Measurements from ENCODE around the gene TMED10.

Gene TMED10

DNA sequence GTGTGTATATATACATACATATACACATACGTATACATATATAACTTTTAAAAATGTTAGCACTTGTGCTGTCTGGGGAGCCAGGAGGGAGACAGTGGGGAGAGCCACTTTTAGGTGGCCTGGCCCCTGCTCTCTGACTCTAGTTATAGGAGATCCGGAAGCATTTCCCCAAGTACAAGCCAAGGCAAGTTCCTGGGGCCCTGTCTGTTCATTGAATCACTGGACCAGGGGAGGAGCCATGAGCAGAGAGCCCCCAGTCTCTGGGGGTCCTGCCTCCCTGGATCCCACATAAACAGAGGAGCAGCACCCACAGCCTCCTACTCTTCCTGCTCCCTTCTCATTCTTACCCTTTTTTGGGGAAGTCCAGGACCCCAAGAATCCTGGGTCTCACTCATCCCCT is 45.4 kb upstream of the TMED10 start:
- Histone ChIP-seq H3K27ac (no peak overlapping the region), H2AFZ (ENCODE audit: low read depth) (no peak overlapping the region), H3K4me2 (no peak overlapping the region), H3K9ac (no peak overlapping the region), H3K4me3 (IDR thresholded peaks at IDR 0.05; ENCODE audit: insufficient read depth, low read depth, low read length) (no peak overlapping the region), H3K36me3 (ENCODE audit: insufficient read depth) (no peaks in the 10 kb centered on the region), H3K27me3 (ENCODE audit: insufficient read depth, low read depth) (no peaks in the 10 kb centered on the region), H3K4me1 (ENCODE audit: low read depth, poor library complexity, severe bottlenecking) (peaks cover 4% of the 10 kb centered on the region), H3K79me2 (ENCODE audit: insufficient read depth, low read depth) (no peaks in the 10 kb centered on the region), H4K20me1 (ENCODE audit: insufficient read depth) (no peaks in the 10 kb centered on the region)
- no peak for TF ChIP-seq CTCF (conservative IDR thresholded peaks at IDR 0.05; ENCODE audit: low read depth, low read length)

DNA sequence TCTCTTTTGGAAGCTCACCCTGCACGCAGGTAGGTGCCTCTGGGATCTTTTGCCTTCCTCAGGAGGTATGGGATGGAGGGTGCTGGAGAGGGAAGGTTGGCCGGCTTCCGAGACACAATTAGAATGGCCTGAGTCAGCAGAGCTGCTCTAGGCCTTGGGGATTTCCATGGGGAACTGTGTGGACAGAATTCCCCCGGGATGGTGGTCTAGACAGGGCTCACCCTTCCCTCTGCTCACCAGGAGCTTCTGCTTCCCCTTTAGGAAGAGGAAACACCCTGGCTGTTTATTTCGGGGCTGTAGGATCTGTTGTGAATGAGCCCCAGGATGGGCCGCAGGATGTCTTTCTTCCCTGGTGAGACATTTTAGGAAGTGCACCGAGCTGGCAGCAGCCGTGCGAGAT is 43.7 kb upstream of the TMED10 start:
- H2AFZ ChIP-seq (ENCODE audit: low read depth) = no peak overlapping the region
- no peak overlapping the region for H3K4me2 ChIP-seq
- H3K9ac ChIP-seq = no peak overlapping the region
- peaks cover 4% of the 10 kb centered on the region for H3K4me1 ChIP-seq (ENCODE audit: low read depth, poor library complexity, severe bottlenecking)
- TF ChIP-seq CTCF (conservative IDR thresholded peaks at IDR 0.05; ENCODE audit: low read depth, low read length) = no peak
- H3K27me3 ChIP-seq (ENCODE audit: insufficient read depth, low read depth) = no peaks in the 10 kb centered on the region
- H3K27ac ChIP-seq = no peak overlapping the region
- H3K4me3 ChIP-seq (IDR thresholded peaks at IDR 0.05; ENCODE audit: insufficient read depth, low read depth, low read length) = no peak overlapping the region
- H3K79me2 ChIP-seq (ENCODE audit: insufficient read depth, low read depth) = no peaks in the 10 kb centered on the region
- no peaks in the 10 kb centered on the region for H3K36me3 ChIP-seq (ENCODE audit: insufficient read depth)
- H4K20me1 ChIP-seq (ENCODE audit: insufficient read depth) = no peaks in the 10 kb centered on the region

DNA sequence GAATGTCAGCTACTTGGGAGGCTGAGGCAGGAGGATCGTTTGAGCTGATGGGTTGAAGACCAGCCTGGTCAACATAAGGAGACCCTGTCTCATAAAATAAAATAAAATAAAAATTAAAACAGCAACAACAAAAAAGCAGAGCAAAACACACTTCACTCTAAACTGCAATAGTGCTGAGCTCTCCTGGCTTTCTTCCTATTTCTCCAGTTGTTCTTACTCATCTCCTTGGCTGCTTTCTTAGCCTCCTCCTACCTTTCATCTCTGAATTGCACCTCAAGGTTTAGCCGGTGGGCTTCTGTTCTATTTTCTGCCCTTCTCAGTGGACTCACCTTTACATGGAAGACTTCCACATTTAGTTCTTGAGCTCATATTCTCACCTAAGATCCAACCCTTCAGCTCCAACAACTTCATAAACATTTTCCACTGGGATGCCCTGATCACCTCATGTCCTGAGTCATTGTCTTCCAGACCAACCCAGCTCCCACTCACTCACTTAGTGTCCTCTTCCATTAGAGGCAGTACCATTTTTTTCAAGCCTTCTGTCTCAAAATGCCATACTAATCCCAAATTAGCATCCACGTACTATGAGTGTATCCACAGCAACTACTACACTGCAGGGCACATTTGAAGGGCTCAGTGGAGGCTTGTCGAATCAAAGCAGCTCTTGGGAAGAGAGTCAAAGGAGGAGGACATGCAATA is 41.2 kb upstream of the TMED10 start:
- Histone ChIP-seq H3K4me2 (no peak overlapping the region), H3K36me3 (ENCODE audit: insufficient read depth) (no peaks in the 10 kb centered on the region), H3K27me3 (ENCODE audit: insufficient read depth, low read depth) (no peaks in the 10 kb centered on the region), H3K9ac (no peak overlapping the region), H3K4me3 (IDR thresholded peaks at IDR 0.05; ENCODE audit: insufficient read depth, low read depth, low read length) (no peak overlapping the region), H3K4me1 (ENCODE audit: low read depth, poor library complexity, severe bottlenecking) (no peaks in the 10 kb centered on the region), H4K20me1 (ENCODE audit: insufficient read depth) (no peaks in the 10 kb centered on the region), H3K27ac (no peak overlapping the region), H2AFZ (ENCODE audit: low read depth) (no peak overlapping the region), H3K79me2 (ENCODE audit: insufficient read depth, low read depth) (no peaks in the 10 kb centered on the region)
- no peak for TF ChIP-seq CTCF (conservative IDR thresholded peaks at IDR 0.05; ENCODE audit: low read depth, low read length)

DNA sequence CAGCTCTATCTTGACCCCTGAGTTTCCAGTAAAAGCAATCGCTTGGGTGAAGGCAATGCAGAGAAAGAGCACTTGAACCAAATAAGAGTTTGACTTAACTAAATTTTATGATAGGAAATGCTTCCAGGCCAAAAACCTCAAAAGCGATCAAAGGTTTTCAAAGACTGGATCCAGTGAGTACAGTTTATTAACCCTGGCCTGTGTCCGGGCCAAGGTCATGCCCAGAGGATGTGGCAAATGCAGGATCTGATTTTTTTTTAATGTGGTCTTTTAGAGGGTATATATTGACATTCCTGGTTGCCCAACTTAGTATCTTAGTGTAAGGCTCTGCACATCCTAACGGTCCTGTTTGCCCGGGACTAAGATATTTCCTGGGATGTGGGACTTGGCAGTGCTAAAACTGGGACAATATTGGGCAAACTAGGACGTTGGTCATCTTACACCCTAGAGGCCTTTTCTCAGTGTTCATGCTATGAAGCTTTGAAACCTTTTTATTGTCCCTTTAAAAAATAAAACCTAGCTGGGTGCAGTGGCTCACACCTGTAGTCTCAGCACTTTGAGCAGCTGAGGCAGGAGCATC is 40.1 kb upstream of the TMED10 start:
- H3K4me2 ChIP-seq = no peak overlapping the region
- H3K36me3 ChIP-seq (ENCODE audit: insufficient read depth) = no peaks in the 10 kb centered on the region
- H3K27me3 ChIP-seq (ENCODE audit: insufficient read depth, low read depth) = no peaks in the 10 kb centered on the region
- no peak for TF ChIP-seq CTCF (conservative IDR thresholded peaks at IDR 0.05; ENCODE audit: low read depth, low read length)
- no peaks in the 10 kb centered on the region for H3K4me1 ChIP-seq (ENCODE audit: low read depth, poor library complexity, severe bottlenecking)
- no peak overlapping the region for H3K27ac ChIP-seq
- no peak overlapping the region for H3K4me3 ChIP-seq (IDR thresholded peaks at IDR 0.05; ENCODE audit: insufficient read depth, low read depth, low read length)
- no peak overlapping the region for H3K9ac ChIP-seq
- H3K79me2 ChIP-seq (ENCODE audit: insufficient read depth, low read depth) = no peaks in the 10 kb centered on the region
- no peaks in the 10 kb centered on the region for H4K20me1 ChIP-seq (ENCODE audit: insufficient read depth)
- H2AFZ ChIP-seq (ENCODE audit: low read depth) = no peak overlapping the region
